Esophagus muscularis mucosa (tissue), 4 donors: Measurements from ENCODE around the gene NDUFV3. TPM values are rescaled to one million over a fixed set of nuclear protein-coding genes. Genes with fewer than 3 reads are reported as not detected.
"Not testable (repeated sequence)": the region's sequence is repeated elsewhere in the genome, so short reads cannot be mapped to it uniquely, and the experiment has no call there.

Source experiments
- DNase-seq: peaks from one replicate; pipeline ENCODE4 v3.0.0-alpha.2; 2017; ENCODE audit errors: extremely low spot score
- H3K27ac ChIP-seq, 4 donors: fragments of 200-600 bp; sonication (generic); replicated peaks in 1 of 4; 1 replicate in 3 of 4; 2 replicates in 1 of 4; pipeline ENCODE4 v1.5.1; 2016 to 2019; ENCODE audit warnings: mild to moderate bottlenecking in 1 of 4
- H3K27me3 ChIP-seq, 4 donors: fragments of 200-600 bp; sonication (generic); one replicate each; pipeline versions ENCODE4 v1.5.1 to v1.6.0; 2016 to 2019
- H3K36me3 ChIP-seq, 4 donors: fragments of 200-600 bp; sonication (generic); one replicate each; pipeline ENCODE4 v1.5.1; 2016 to 2019
- H3K4me1 ChIP-seq, 4 donors: fragments of 200-600 bp; sonication (generic); one replicate each; pipeline ENCODE4 v1.5.1; 2016 to 2019
- H3K4me3 ChIP-seq, 4 donors: fragments of 200-600 bp; sonication (generic); 1 replicate in 2 of 4; 2 replicates in 2 of 4; pipeline ENCODE4 v1.5.1; 2016 to 2019; ENCODE audit warnings: mild to moderate bottlenecking in 4 of 4, moderate library complexity in 1 of 4
- H3K9me3 ChIP-seq, 4 donors: fragments of 200-600 bp; sonication (generic); 1 replicate in 3 of 4; 2 replicates in 1 of 4; pipeline ENCODE4 v1.5.1; 2016 to 2019
- EP300 ChIP-seq: sonication (generic); formaldehyde crosslinking; IDR thresholded peaks from one replicate; pipeline ENCODE4 v1.6.1; 2017; ENCODE audit warnings: antibody characterized with exemption
- POLR2A ChIP-seq: fragments of 450-650 bp; IDR thresholded peaks from one replicate; pipeline ENCODE4 v1.6.1; 2017; ENCODE audit warnings: antibody characterized with exemption, moderate library complexity, mild to moderate bottlenecking, low read depth
- POLR2AphosphoS5 ChIP-seq, 2 donors: sonication (generic); formaldehyde crosslinking; IDR thresholded peaks; one replicate each; pipeline ENCODE4 v1.6.1; 2017; ENCODE audit warnings: antibody characterized with exemption in 2 of 2
- WGBS: methylation state at CpG from one replicate; pipeline ENCODE4 v1.1.5; 2018; 5-methylcytosine and 5-hydroxymethylcytosine counted together
- intact Hi-C: fragments of 100-400 bp; cut with DNase I; formaldehyde crosslinking; loops from one replicate; pipeline ENCODE4 v1.15.1; 2023
- total RNA-seq, 4 donors: library from RNA; depleted of rRNA; stranded (reverse); fragments of >200 nt; gene quantifications; one replicate each; pipeline versions ENCODE4 v1.1.0 to v1.2.1, GENCODE V29; 2016
- TF ChIP-seq, protein P1 (sequence below), 3 experiments: fragments of 200-600 bp in 2 of 3; fragments of 450-650 bp in 1 of 3; sonication (generic) in 2 of 3; IDR thresholded peaks; one replicate each; pipeline ENCODE4 v1.5.1; 2017 to 2019; ENCODE audit warnings: antibody characterized with exemption in 3 of 3, mild to moderate bottlenecking in 2 of 3, moderate library complexity in 1 of 3

NDUFV3 gene
- total RNA-seq, 4 donors from 2014 or later, result 56.7 to 102 (median 74.1) TPM

- Histone ChIP-seq H3K27ac (peak overlapping the region; percentile 93 to 99 (median 96)), H3K36me3 (peaks cover 8 to 16% (median 9%) of the 10 kb centered on the region in 4 donors), H3K4me3 (peak overlapping the region; percentile 72 to 93 (median 84)), H3K4me1 (peaks cover 7 to 30% (median 20%) of the 10 kb centered on the region in 4 donors), H3K9me3 (no peaks in the 10 kb centered on the region), H3K27me3 (no peaks in the 10 kb centered on the region)
- no peak for DNase-seq
- TF ChIP-seq EP300, result no peak
- TF ChIP-seq POLR2A, result no peak
- no peak for TF ChIP-seq POLR2AphosphoS5 (IDR thresholded peaks at IDR 0.05)
- 19% methylated on average over 18 of the region's 18 CpGs for WGBS
- intact Hi-C loops, result loop anchor here (10.0 kb wide), 1 partner anchor 82 kb away; the partner anchor contains the start of gene PKNOX1
Measured at GRCh38 chr21:42892582-42892930, 553 bp upstream of the NDUFV3 start.

DNA sequence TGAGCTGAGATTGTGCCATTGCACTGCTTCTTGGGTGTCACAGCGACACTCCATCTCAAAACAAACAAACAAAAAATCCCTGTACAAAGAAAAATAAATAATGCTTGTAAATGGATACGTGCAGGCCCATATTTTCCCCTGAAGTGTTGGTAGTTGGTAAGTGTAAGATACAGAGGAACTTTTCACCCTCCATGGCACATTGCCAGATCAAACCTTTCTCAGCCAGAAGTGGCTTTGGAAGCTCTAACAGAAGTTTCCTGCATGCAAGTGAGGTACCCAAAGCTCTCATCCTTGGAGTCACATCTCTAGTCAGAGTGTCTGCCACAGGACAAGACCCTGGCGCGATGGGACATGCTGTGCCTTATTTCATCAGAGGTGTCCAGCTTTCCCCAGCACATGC lies 7.3 kb downstream of the NDUFV3 start:
- peaks cover 2 to 49% (median 16%) of the 10 kb centered on the region in 4 donors for H3K4me1 ChIP-seq
- H3K27ac ChIP-seq, result no peak overlapping the region
- no peaks in the 10 kb centered on the region for H3K27me3 ChIP-seq
- intact Hi-C loops, result no loop called here
- H3K36me3 ChIP-seq, result peaks cover 39 to 89% (median 75%) of the 10 kb centered on the region in 4 donors
- 88% methylated on average over 4 of the region's 4 CpGs for WGBS
- DNase-seq, result no peak
- no peaks in the 10 kb centered on the region for H3K9me3 ChIP-seq
- H3K4me3 ChIP-seq, result no peak overlapping the region
- TF ChIP-seq EP300 (no peak), POLR2AphosphoS5 (IDR thresholded peaks at IDR 0.05) (no peak), POLR2A (no peak)
- TF ChIP-seq, protein P1, sequence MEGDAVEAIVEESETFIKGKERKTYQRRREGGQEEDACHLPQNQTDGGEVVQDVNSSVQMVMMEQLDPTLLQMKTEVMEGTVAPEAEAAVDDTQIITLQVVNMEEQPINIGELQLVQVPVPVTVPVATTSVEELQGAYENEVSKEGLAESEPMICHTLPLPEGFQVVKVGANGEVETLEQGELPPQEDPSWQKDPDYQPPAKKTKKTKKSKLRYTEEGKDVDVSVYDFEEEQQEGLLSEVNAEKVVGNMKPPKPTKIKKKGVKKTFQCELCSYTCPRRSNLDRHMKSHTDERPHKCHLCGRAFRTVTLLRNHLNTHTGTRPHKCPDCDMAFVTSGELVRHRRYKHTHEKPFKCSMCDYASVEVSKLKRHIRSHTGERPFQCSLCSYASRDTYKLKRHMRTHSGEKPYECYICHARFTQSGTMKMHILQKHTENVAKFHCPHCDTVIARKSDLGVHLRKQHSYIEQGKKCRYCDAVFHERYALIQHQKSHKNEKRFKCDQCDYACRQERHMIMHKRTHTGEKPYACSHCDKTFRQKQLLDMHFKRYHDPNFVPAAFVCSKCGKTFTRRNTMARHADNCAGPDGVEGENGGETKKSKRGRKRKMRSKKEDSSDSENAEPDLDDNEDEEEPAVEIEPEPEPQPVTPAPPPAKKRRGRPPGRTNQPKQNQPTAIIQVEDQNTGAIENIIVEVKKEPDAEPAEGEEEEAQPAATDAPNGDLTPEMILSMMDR (IDR thresholded peaks at IDR 0.05), result no peak

DNA sequence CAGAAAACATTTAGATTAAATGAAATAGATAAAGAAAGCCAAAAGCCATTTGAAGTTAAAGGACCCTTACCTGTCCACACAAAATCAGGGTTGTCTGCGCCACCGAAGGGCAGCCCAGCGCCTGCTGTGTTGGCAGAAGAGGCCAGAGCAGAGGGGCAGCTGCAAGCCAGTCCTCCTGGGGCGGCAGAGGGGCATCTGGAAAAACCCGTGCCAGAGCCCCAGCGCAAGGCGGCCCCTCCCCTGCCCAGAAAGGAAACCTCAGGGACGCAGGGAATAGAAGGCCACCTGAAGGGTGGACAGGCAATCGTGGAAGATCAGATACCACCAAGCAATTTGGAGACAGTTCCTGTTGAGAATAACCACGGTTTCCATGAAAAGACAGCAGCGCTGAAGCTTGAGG lies 10.7 kb downstream of the NDUFV3 start:
- H3K9me3 ChIP-seq, result no peaks in the 10 kb centered on the region
- no peak overlapping the region for H3K27ac ChIP-seq
- peaks cover 2 to 35% (median 8%) of the 10 kb centered on the region in 4 donors for H3K4me1 ChIP-seq
- peaks cover 33 to 98% (median 86%) of the 10 kb centered on the region in 4 donors for H3K36me3 ChIP-seq
- WGBS, result 95% methylated on average over 9 of the region's 11 CpGs
- no peak overlapping the region for H3K4me3 ChIP-seq
- TF ChIP-seq POLR2AphosphoS5 (IDR thresholded peaks at IDR 0.05) (no peak), EP300 (no peak), POLR2A (no peak)
- TF ChIP-seq, protein P1 (IDR thresholded peaks at IDR 0.05), result no peak
- H3K27me3 ChIP-seq, result no peaks in the 10 kb centered on the region
- no peak for DNase-seq
- intact Hi-C loops, result no loop called here

DNA sequence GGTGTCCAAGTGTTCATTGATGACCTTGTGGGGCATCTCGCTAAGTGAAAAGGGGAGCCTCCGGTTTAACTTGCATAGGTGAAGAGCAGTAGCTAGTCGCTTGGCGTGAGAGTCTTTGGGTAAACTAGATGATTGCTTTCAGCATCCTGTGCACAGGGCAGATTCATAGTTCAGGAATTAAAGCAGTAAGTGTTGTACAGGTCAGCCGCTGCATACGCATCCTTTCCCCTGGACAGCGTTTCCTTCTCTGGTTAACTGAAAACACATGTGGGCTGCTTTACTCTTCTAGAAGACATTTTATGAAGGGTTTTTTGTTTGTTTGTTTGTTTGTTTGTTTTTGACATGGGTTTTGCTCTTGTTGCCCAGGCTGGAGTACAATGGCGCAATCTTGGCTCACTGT lies 12.1 kb downstream of the NDUFV3 start:
- TF ChIP-seq POLR2AphosphoS5 (IDR thresholded peaks at IDR 0.05), result no peak
- H3K36me3 ChIP-seq, result peaks cover 39 to 98% (median 92%) of the 10 kb centered on the region in 4 donors
- intact Hi-C loops, result no loop called here

DNA sequence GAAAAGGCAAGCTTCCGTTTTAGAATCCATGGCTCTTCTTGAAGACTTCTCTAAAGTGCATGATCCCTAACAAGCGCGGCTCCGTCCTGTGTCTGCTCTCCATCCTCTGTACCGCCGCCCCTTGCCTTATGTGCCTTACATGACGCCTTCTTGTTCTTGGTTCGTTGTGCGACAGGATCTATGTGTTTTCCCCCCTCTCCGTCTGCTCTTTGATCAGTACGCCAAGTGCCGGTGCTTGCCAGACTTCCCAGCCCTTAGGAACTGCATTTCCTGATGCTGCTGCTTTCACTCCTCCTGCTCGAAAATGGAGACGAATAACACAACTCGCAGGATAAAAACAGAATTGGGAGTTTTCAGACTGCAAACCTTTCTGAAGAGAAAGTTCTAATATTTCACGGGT lies 13.1 kb downstream of the NDUFV3 start:
- Histone ChIP-seq H3K9me3 (no peaks in the 10 kb centered on the region), H3K27ac (no peak overlapping the region), H3K36me3 (peaks cover 49 to 98% (median 94%) of the 10 kb centered on the region in 4 donors), H3K27me3 (no peaks in the 10 kb centered on the region), H3K4me1 (peaks cover 0 to 13% (median 1%) of the 10 kb centered on the region in 4 donors), H3K4me3 (no peak overlapping the region)
- intact Hi-C loops, result no loop called here
- no peak for DNase-seq
- 96% methylated on average over 16 of the region's 16 CpGs for WGBS
- TF ChIP-seq POLR2AphosphoS5 (IDR thresholded peaks at IDR 0.05) (no peak), POLR2A (no peak), EP300 (no peak)
- TF ChIP-seq, protein P1 (IDR thresholded peaks at IDR 0.05), result no peak

More for the DNA sequence above, 12.1 kb downstream of the NDUFV3 start:
- no peaks in the 10 kb centered on the region for H3K9me3 ChIP-seq
- WGBS, result 99% methylated on average over 8 of the region's 8 CpGs
- no peak overlapping the region for H3K27ac ChIP-seq
- no peak for DNase-seq
- no peak overlapping the region for H3K4me3 ChIP-seq
- H3K4me1 ChIP-seq, result peaks cover 0 to 23% (median 7%) of the 10 kb centered on the region in 4 donors
- H3K27me3 ChIP-seq, result no peaks in the 10 kb centered on the region

DNA sequence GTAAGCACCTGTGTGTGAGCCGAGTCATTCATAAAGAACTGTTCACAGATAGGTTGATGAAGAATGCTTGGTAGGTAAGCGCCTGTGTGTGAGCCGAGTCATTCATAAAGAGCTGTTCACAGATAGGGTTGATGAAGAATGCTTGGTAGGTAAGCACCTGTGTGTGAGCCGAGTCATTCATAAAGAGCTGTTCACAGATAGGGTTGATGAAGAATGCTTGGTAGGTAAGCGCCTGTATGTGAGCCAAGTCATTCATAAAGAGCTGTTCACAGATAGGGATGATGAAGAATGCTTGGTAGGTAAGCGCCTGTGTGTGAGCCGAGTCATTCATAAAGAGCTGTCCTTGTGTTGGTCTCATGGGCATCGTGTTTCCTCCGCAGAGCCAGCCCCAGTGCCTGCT lies 15.4 kb downstream of the NDUFV3 start:
- DNase-seq, H3K4me1 ChIP-seq, H3K27me3 ChIP-seq, H3K9me3 ChIP-seq, intact Hi-C loops, H3K4me3 ChIP-seq, H3K27ac ChIP-seq: not testable (repeated sequence)
- WGBS, result 94% methylated on average over 9 of the region's 9 CpGs
- peaks cover 56 to 98% (median 90%) of the 10 kb centered on the region in 4 donors for H3K36me3 ChIP-seq

DNA sequence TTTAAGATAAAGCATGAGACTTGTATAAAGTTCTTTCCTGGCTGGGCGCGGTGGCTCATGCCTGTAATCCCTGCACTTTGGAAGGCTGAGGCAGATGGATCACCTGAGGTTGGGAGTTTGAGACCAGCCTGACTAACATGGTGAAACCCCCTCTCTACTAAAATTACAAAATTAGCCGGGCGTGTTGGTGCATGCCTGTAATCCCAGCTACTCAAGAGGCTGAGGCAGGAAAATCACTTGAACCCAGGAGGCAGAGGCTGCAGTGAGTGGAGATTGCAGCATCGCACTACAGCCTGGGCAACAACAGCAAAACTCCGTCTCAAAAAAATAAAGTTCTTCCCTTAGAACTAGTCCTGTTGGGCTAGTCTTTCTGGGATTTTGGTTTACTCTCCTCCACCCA lies 18.8 kb downstream of the NDUFV3 start:
- peaks cover 39 to 71% (median 57%) of the 10 kb centered on the region in 4 donors for H3K36me3 ChIP-seq
- H3K9me3 ChIP-seq, H3K27me3 ChIP-seq, DNase-seq, intact Hi-C loops, H3K27ac ChIP-seq, H3K4me3 ChIP-seq, H3K4me1 ChIP-seq: not testable (repeated sequence)
- WGBS, result 93% methylated on average over 6 of the region's 6 CpGs
